GM12875 (cell line): ENCODE data around the gene YKT6.

Experiments
- H3K4me3 ChIP-seq: one replicate; pipeline ENCODE4 v1.5.1; 2011; ENCODE audit warnings: low read depth, low read length, control low read depth
- TF ChIP-seq, protein P1 (sequence below): IDR thresholded peaks from 2 replicates; pipeline ENCODE4 v1.5.1; 2011; ENCODE audit warnings: low read depth, mild to moderate bottlenecking, control low read depth, inconsistent platforms, low read length, moderate library complexity, borderline replicate concordance; ENCODE audit not compliant: insufficient read depth

YKT6 gene

DNA sequence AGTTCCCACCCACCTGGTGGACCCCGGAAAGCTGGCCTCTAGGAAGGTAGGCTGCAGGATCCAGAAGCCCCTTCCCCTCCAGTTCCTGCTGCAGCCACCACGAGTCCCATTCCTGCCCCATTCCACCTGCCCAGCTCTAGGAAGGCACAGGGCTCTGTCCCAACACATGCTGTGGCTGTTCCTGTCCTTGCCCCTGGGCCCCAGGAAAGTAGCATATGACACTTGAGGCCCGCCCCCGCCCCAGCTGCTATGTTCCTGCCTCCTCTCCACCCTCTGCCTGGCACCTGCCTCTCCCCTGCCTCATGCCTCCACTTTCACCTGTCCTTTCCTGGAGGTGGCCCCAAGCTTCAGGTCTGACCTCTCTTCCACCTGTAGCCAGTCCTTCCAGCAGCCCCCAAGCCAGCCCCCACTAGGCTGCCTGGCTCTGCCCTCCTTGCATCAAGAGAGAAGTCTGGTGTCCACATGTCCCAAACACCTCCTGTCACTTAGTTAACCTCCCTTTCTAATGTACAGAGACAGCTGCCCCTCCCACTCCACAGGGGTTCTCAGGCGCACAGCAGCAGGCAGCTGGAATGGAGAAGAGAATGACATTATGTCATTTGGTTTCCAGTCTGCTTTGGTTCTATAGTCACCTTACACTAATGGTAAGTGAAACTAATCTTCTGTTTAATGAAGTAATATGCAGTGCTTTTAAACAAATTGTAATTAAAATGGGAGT, 22.7 kb downstream of the YKT6 start:
- H3K4me3 ChIP-seq = no peak overlapping the region
- TF ChIP-seq, protein P1, sequence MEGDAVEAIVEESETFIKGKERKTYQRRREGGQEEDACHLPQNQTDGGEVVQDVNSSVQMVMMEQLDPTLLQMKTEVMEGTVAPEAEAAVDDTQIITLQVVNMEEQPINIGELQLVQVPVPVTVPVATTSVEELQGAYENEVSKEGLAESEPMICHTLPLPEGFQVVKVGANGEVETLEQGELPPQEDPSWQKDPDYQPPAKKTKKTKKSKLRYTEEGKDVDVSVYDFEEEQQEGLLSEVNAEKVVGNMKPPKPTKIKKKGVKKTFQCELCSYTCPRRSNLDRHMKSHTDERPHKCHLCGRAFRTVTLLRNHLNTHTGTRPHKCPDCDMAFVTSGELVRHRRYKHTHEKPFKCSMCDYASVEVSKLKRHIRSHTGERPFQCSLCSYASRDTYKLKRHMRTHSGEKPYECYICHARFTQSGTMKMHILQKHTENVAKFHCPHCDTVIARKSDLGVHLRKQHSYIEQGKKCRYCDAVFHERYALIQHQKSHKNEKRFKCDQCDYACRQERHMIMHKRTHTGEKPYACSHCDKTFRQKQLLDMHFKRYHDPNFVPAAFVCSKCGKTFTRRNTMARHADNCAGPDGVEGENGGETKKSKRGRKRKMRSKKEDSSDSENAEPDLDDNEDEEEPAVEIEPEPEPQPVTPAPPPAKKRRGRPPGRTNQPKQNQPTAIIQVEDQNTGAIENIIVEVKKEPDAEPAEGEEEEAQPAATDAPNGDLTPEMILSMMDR = no peak

DNA sequence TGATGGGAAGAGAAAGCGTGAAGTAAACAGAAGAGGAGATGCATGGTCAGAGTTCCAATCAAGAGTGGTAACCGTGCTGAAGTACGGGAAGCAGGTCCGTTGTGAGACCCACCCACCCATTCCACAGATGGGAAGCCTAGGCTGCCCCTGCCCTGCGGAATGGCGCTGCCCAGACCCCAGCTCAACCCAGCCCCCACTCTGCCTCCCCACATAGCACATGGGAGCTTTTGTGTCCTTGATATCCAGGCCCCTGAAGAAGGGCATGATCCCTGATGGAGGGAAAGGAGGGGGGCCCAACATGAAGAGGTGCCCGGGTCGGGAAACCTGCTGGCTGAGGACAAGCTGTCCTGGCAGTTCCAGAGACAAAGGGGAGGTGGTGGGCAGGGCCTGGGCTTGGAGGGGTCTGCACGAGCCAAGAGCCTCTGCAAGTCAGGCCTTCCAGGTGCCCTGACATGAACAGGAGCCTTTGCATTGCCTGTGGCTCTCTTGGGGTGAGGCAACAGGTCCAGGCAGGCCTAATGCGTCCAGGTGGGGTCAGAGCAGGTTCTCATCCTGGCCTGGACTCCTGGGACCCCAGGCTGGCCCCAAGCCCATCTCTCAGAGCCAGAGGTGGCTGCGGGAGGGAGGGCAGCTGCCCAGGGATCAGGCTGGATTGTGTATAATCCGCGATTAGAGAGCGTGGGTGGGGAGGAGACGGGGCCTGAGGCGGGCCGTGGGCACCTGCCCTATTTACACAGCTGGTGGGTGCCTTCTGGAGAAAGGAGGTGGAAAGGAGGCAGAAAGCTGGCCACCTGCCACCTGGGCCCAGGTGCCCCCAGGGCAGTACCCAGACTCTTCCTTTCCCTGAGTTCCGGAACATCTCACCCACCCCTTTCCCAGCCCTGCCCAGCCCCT, 23.5 kb downstream of the YKT6 start:
- TF ChIP-seq, protein P1 = no peak
- H3K4me3 ChIP-seq = no peak overlapping the region

DNA sequence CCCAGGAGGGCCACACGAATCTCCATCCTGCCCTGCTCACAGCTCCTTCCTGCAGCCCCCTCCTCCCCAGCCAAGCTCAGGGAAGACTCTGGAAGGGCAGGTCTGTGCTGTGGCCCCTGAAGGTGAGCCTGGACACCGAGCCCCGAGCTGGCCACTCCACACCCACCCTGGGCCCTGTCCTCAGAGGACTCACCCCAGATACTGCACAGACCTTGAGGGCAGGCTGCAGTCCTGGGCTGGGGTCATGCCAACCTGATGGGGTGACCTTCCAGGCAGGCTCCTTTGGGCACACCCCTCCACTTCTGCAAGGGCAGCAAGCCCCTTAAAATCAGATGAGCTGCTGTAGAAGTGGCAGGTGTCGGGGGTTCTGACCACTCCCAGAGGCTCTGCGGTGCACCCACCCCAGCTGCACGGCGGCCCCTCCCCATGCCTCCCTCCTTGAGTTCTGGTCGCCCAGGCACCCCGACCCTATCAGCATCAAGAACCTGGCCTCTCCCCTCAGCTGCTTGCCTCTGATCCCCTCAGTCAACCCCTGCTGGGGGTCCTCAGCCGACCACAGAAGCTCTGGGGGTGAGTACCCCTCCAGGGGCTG, 24.3 kb downstream of the YKT6 start:
- TF ChIP-seq, protein P1 = no peak
- H3K4me3 ChIP-seq = no peak overlapping the region

DNA sequence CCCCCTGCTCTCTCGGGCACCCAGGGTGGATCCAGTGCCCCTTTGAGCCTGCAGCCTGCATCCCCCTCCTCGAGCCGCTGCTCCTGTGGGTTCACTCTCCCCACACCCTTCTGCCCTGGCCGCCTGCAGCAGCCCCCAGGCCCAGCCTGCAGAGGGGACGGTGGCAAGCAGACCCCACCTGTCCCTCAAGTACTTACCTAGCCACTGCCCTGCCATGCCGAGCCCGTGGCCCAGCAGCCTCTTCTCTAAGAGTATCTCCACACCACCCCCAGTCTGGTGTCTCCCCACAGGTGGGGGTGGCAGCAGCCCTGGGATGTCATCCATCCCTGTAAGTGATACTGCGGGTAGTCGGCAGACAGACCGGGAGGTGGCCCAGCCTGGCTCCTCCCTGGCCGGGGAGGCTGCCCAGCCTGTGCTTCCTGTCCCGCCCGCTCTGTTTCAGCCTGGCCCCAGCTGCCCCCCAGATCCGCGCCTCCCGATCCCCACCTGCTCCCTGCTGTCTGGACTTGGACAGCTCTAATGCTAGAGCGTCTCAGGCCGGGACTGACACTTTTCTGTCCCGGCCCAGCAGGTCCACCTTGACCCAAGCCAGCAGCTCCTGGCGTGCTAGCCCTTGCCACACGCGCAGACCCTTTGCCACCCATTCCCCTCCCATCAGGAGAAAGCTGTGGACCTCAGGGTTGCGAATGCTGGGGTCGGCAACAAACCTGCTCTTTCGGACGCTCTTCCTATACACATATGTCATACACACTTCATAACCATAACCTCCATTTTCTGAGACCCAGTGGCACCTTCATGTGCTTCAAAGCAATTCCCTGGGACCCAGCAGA, 25.0 kb downstream of the YKT6 start:
- TF ChIP-seq, protein P1 = no peak
- no peak overlapping the region for H3K4me3 ChIP-seq

DNA sequence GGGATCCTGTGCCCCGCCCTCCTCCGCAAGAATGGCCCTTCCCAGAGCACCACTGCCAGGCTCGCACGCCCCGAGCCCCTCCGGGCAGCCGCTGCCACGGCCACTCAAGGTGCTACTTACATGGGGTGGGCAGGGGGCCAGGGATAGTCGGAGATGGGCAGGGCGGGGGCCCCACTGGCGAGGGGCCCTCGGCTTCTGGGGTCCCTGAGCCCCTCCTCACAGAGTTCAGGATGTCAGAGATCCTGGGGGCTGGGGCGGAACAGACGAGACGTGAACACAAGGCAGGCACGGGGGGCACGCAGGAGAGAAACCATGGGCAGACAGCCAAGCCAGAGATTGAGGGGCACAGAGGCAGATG, 25.6 kb downstream of the YKT6 start:
- TF ChIP-seq, protein P1 = no peak
- H3K4me3 ChIP-seq = no peak overlapping the region

DNA sequence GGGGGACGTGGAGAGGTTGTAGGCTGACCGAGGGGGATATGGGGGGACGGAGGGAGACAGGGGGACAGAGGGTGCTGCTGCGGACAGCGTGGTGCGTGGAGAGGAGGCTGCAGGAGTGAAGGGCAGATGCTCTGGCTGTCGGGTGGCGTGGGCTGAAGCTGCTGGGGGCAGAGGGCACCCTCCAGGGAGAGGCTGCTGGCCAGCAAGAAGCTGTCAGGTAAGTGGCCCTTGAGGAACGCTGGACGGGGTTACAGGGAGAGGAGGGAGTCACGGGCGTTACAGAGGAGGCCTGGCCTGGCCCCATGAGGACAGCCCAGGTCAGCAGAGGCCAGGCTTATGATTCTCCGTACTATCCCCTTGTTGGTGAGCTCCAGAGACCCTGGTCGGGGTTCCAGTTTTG, 27.1 kb downstream of the YKT6 start:
- H3K4me3 ChIP-seq = no peak overlapping the region
- TF ChIP-seq, protein P1 = no peak
